Activated B cell treated with CpG ODN at 0.5 μM for 24 hours (primary cell): ENCODE results near the gene HCFC1. TPM values are rescaled to one million over a fixed set of nuclear protein-coding genes. Genes with fewer than 3 reads are reported as not detected.
A peak's percentile ranks its signal among the peaks of the same experiment; 100 is the strongest.

Experiments used
- ATAC-seq: fragments of 200-7000 bp; cut with Tn5 transposase; one replicate; pipeline ENCODE4 v1.10.0; 2021; ENCODE audit warnings: low read depth, mild to moderate bottlenecking, moderate library complexity
- CTCF ChIA-PET: fragments of 350-600 bp; sonication (Branson Sonifier 250); formaldehyde crosslinking; loops from one replicate; lab custom pipeline; 2021; ENCODE audit warnings: antibody characterized with exemption; lab: Charles Lee
- POLR2A ChIA-PET: fragments of 350-600 bp; sonication (Branson Sonifier 250); formaldehyde crosslinking; loops from one replicate; lab custom pipeline; 2021; ENCODE audit warnings: antibody characterized with exemption; lab: Charles Lee
- DNase-seq: peaks from one replicate; pipeline ENCODE4 v3.0.0; 2022
- H3K27ac Mint-ChIP-seq: one replicate; pipeline ENCODE4 v1.8.0; 2020; ENCODE audit warnings: mixed read lengths
- H3K27me3 Mint-ChIP-seq: one replicate; pipeline ENCODE4 v1.8.0; 2021; ENCODE audit warnings: mixed read lengths
- H3K36me3 Mint-ChIP-seq: one replicate; pipeline ENCODE4 v1.8.0; 2021; ENCODE audit warnings: low read depth, mixed read lengths
- H3K4me1 Mint-ChIP-seq: one replicate; pipeline ENCODE4 v1.8.0; 2021; ENCODE audit warnings: mixed read lengths
- H3K4me3 Mint-ChIP-seq: one replicate; pipeline ENCODE4 v1.8.0; 2020; ENCODE audit warnings: mild to moderate bottlenecking, mixed read lengths
- H3K9me3 Mint-ChIP-seq: one replicate; pipeline ENCODE4 v1.8.0; 2020; ENCODE audit warnings: mixed read lengths
- CTCF ChIP-seq: fragments of 200-600 bp; IDR thresholded peaks from one replicate; pipeline ENCODE4 v1.8.0; 2022; ENCODE audit warnings: antibody characterized with exemption, mild to moderate bottlenecking
- intact Hi-C: fragments of 100-400 bp; cut with micrococcal nuclease; formaldehyde crosslinking; loops from one replicate; pipeline ENCODE4 v1.15.1; 2024
- total RNA-seq: library from RNA; stranded (reverse); gene quantifications from 2 replicates; pipeline ENCODE4 v1.2.3, GENCODE V29; 2022

Gene HCFC1
- total RNA-seq, 1 donor from 2014 or later, result 79.4 TPM

GRCh38 chrX:153968255-153968654 lies 3.4 kb downstream of the HCFC1 start:
- Mint-ChIP-seq H3K4me1 (peaks cover 54% of the 10 kb centered on the region), H3K4me3 (peak overlapping the region; percentile 75), H3K9me3 (no peaks in the 10 kb centered on the region), H3K27me3 (no peaks in the 10 kb centered on the region), H3K36me3 (peaks cover 19% of the 10 kb centered on the region), H3K27ac (peak overlapping the region; percentile 79)
- TF ChIP-seq CTCF, result no peak
- no peak for DNase-seq
- ChIA-PET POLR2A (interaction anchor here (0.7 to 8.1 kb wide), 6 partner anchors 34 to 52 kb away, joined by 3 to 114 read pairs (median 4); partner anchors contain the start of genes ARHGAP4 and IRAK1), CTCF (interaction anchor here (1.3 to 1.6 kb wide), 3 partner anchors 21 to 45 kb away, joined by 3 to 8 read pairs (median 6); no protein-coding TSS in a partner anchor)
- ATAC-seq, result no peak
- intact Hi-C loops, result no loop called here

- H3K36me3 Mint-ChIP-seq, result peaks cover 23% of the 10 kb centered on the region
- POLR2A ChIA-PET, result interaction anchor here (0.7 to 8.1 kb wide), 6 partner anchors 18 to 430 kb away, joined by 3 to 114 read pairs (median 3); partner anchors contain the start of gene ARHGAP4
- peak overlapping the region; percentile 75 for H3K4me3 Mint-ChIP-seq
- CTCF ChIA-PET, result interaction anchor here (1.1 to 1.4 kb wide), 4 partner anchors 15 to 44 kb away, joined by 3 to 8 read pairs (median 3); no protein-coding TSS in a partner anchor
- peaks cover 51% of the 10 kb centered on the region for H3K4me1 Mint-ChIP-seq
- intact Hi-C loops, result loop anchor here (2.0 kb wide), 2 partner anchors 15 to 567 kb away; no protein-coding TSS in a partner anchor
- H3K27me3 Mint-ChIP-seq, result no peaks in the 10 kb centered on the region
- ATAC-seq (no peak), DNase-seq (peak; percentile 18)
- H3K27ac Mint-ChIP-seq, result peak overlapping the region; percentile 79
- H3K9me3 Mint-ChIP-seq, result no peaks in the 10 kb centered on the region
- TF ChIP-seq CTCF, result no peak
Measured at GRCh38 chrX:153967536-153968224, 3.9 kb downstream of the HCFC1 start.

GRCh38 chrX:153966841-153967535 lies 4.6 kb downstream of the HCFC1 start:
- no peak for ATAC-seq

GRCh38 chrX:153966283-153966688 lies 5.3 kb downstream of the HCFC1 start:
- no peaks in the 10 kb centered on the region for H3K27me3 Mint-ChIP-seq
- H3K4me1 Mint-ChIP-seq, result peaks cover 51% of the 10 kb centered on the region
- TF ChIP-seq CTCF, result no peak
- peak overlapping the region; percentile 66 for H3K4me3 Mint-ChIP-seq
- ATAC-seq (no peak), DNase-seq (no peak)
- CTCF ChIA-PET, result interaction anchor here (0.9 to 1.1 kb wide), 3 partner anchors 14 to 43 kb away, joined by 3 read pairs; no protein-coding TSS in a partner anchor
- H3K9me3 Mint-ChIP-seq, result no peaks in the 10 kb centered on the region
- peak overlapping the region; percentile 59 for H3K27ac Mint-ChIP-seq
- POLR2A ChIA-PET, result interaction anchor here (0.8 to 8.1 kb wide), 3 partner anchors 16 to 54 kb away, joined by 3 to 114 read pairs (median 3); partner anchors contain the start of gene ARHGAP4
- peaks cover 28% of the 10 kb centered on the region for H3K36me3 Mint-ChIP-seq
- intact Hi-C loops, result loop anchor here (2.0 kb wide), 2 partner anchors 13 to 569 kb away; no protein-coding TSS in a partner anchor

More at GRCh38 chrX:153966841-153967535, 4.6 kb downstream of the HCFC1 start:
- H3K4me3 Mint-ChIP-seq, result peak overlapping the region; percentile 75
- ChIA-PET POLR2A (interaction anchor here (0.6 to 8.1 kb wide), 8 partner anchors 11 to 431 kb away, joined by 3 to 114 read pairs (median 3); partner anchors contain the start of gene ARHGAP4), CTCF (interaction anchor here (0.9 to 1.3 kb wide), 4 partner anchors 14 to 44 kb away, joined by 3 read pairs; no protein-coding TSS in a partner anchor)
- H3K4me1 Mint-ChIP-seq, result peaks cover 51% of the 10 kb centered on the region
- intact Hi-C loops, result loop anchor here (2.0 kb wide), 2 partner anchors 14 to 568 kb away; no protein-coding TSS in a partner anchor
- H3K9me3 Mint-ChIP-seq, result no peaks in the 10 kb centered on the region
- no peaks in the 10 kb centered on the region for H3K27me3 Mint-ChIP-seq
- DNase-seq, result no peak
- peak overlapping the region; percentile 79 for H3K27ac Mint-ChIP-seq
- no peak for TF ChIP-seq CTCF
- H3K36me3 Mint-ChIP-seq, result peaks cover 26% of the 10 kb centered on the region
